ENCODE results near the gene GOLIM4. TPM values are rescaled to one million over a fixed set of nuclear protein-coding genes. Genes with fewer than 3 reads are reported as not detected.

The GOLIM4 gene
- polyA plus RNA-seq, 1 of the 3 experiments (the other 2 are of a cell fraction): 42.3 TPM

- H3K9ac ChIP-seq: no peak overlapping the region
- no peaks in the 10 kb centered on the region for H3K36me3 ChIP-seq (replicated peaks in 1 of 2; ENCODE audit: control insufficient read depth in 1 of 2, insufficient read depth in 2 of 2, low read length in 1 of 2)
- TF ChIP-seq MXI1 (IDR thresholded peaks at IDR 0.05; ENCODE audit: low read depth, low read length): no peak
- no peak for TF ChIP-seq USF1 (IDR thresholded peaks at IDR 0.05; ENCODE audit: borderline replicate concordance, low read depth)
- TF ChIP-seq CHD2 (IDR thresholded peaks at IDR 0.05; ENCODE audit: low read length, partially characterized antibody): no peak
- no peak for TF ChIP-seq SIN3A (IDR thresholded peaks at IDR 0.05; ENCODE audit: borderline replicate concordance, low read depth, low read length)
- TF ChIP-seq RXRA (IDR thresholded peaks at IDR 0.05; ENCODE audit: borderline replicate concordance, low read depth): no peak
- TF ChIP-seq REST (IDR thresholded peaks at IDR 0.05; ENCODE audit: low read depth, low read length): no peak
- TF ChIP-seq CTCF (IDR thresholded peaks at IDR 0.05): no peak
- no peak for TF ChIP-seq IRF3 (IDR thresholded peaks at IDR 0.05; ENCODE audit: low read depth, low read length)
- TF ChIP-seq FOXM1 (IDR thresholded peaks at IDR 0.05; ENCODE audit: low read depth): no peak
- TF ChIP-seq RCOR1 (IDR thresholded peaks at IDR 0.05; ENCODE audit: low read length): no peak
- TF ChIP-seq POLR2AphosphoS5 (IDR thresholded peaks at IDR 0.05; ENCODE audit: low read depth, low read length): no peak
- TF ChIP-seq FOSL2 (IDR thresholded peaks at IDR 0.05; ENCODE audit: borderline replicate concordance, low read depth): no peak
- TF ChIP-seq GATA2 (CRISPR knock-in tag; IDR thresholded peaks at IDR 0.05): no peak
- H3K4me2 ChIP-seq: no peak overlapping the region
- peaks cover 77% of the 10 kb centered on the region for H3K79me2 ChIP-seq (ENCODE audit: insufficient read depth)
- peaks cover 6% of the 10 kb centered on the region for H3F3A ChIP-seq (replicated peaks; ENCODE audit: insufficient read depth)
- H4K20me1 ChIP-seq (ENCODE audit: insufficient read depth): peaks cover 45% of the 10 kb centered on the region
- DNase-seq: no peak
- WGBS (ENCODE audit: low lambda C conversion rate): 90% methylated on average over 5 of the region's 5 CpGs
- peaks cover 5 to 23% of the 10 kb centered on the region in 2 experiments for H3K4me1 ChIP-seq (ENCODE audit: control insufficient read depth in 1 of 2, insufficient read depth in 2 of 2, low read depth in 1 of 2, low read length in 1 of 2)
- H3K4me3 ChIP-seq (ENCODE audit: low read depth in 2 of 2, low read length in 1 of 2): no peak overlapping the region
- H3K9me2 ChIP-seq: no peaks in the 10 kb centered on the region
- H3K27ac ChIP-seq (ENCODE audit: low read depth in 2 of 2, low read length in 1 of 2): no peak overlapping the region; a peak in 1 of 4 replicates
- H3K27me3 ChIP-seq (ENCODE audit: insufficient read depth): no peaks in the 10 kb centered on the region
- no peaks in the 10 kb centered on the region for H3K9me3 ChIP-seq
- ChIA-PET POLR2A (no interaction called here), CTCF (interaction anchor here (0.9 to 6.1 kb wide), 24 partner anchors 8 to 799 kb away, joined by 3 to 78 read pairs (median 6); partner anchors contain the start of gene GOLIM4)
- H2AFZ ChIP-seq (ENCODE audit: low read depth): no peak overlapping the region
These were observed 47.1 kb downstream of the GOLIM4 start for GRCh38 chr3:168048414-168049330.
